Superior temporal gyrus (tissue), 1 donor: ENCODE data around the gene CTDNEP1.
A peak's percentile ranks its signal among the peaks of the same experiment; 100 is the strongest.

Experiments used
- DNase-seq: peaks from one replicate; pipeline ENCODE4 v3.0.0-alpha.2; 2016; ENCODE audit errors: extremely low spot score

Gene CTDNEP1

GRCh38 chr17:7251661-7252175, at the start of gene CTDNEP1:
CTDNEP1 (minus strand) TSS chr17:7251734; CDS start chr17:7251296, 438 bp downstream.
- DNase-seq = peak; percentile 99

GRCh38 chr17:7296189-7296861, 44.8 kb upstream of the CTDNEP1 start:
- DNase-seq = peak; percentile 77

- DNase-seq = no peak
Observed at GRCh38 chr17:7295230-7296180, 44.0 kb upstream of the CTDNEP1 start.

- no peak for DNase-seq
Observed at GRCh38 chr17:7294614-7295153, 43.1 kb upstream of the CTDNEP1 start, which contains the start of gene YBX2. YBX2 (minus strand) TSS chr17:7294639; CDS start chr17:7294500, 139 bp downstream.

GRCh38 chr17:7293816-7294613, 42.5 kb upstream of the CTDNEP1 start:
- no peak for DNase-seq

GRCh38 chr17:7293159-7293558, 41.6 kb upstream of the CTDNEP1 start:
- DNase-seq = no peak

GRCh38 chr17:7292729-7293128, 41.2 kb upstream of the CTDNEP1 start:
- DNase-seq = no peak

GRCh38 chr17:7292194-7292593, 40.7 kb upstream of the CTDNEP1 start:
- no peak for DNase-seq

GRCh38 chr17:7290685-7291084, 39.2 kb upstream of the CTDNEP1 start:
- DNase-seq = no peak

- DNase-seq = no peak
Observed at GRCh38 chr17:7290166-7290565, 38.6 kb upstream of the CTDNEP1 start.

- DNase-seq = no peak
Observed at GRCh38 chr17:7289256-7290032, 37.9 kb upstream of the CTDNEP1 start.

- no peak for DNase-seq
Observed at GRCh38 chr17:7285679-7286078, 34.1 kb upstream of the CTDNEP1 start.

GRCh38 chr17:7284911-7285310, 33.4 kb upstream of the CTDNEP1 start:
- DNase-seq = no peak

- DNase-seq = no peak
Observed at GRCh38 chr17:7283471-7284216, 32.1 kb upstream of the CTDNEP1 start.

GRCh38 chr17:7282752-7283321, 31.3 kb upstream of the CTDNEP1 start:
- no peak for DNase-seq

GRCh38 chr17:7281953-7282751, 30.6 kb upstream of the CTDNEP1 start:
- DNase-seq = no peak

GRCh38 chr17:7281074-7281952, 29.8 kb upstream of the CTDNEP1 start, which contains the start of gene SLC2A4:
SLC2A4 (plus strand) TSS chr17:7281718; CDS start chr17:7281935, 217 bp downstream.
- DNase-seq = peak; percentile 47
